Fibroblast of skin of back (primary cell): ENCODE data around the gene CCDC182. TPM values are rescaled to one million over a fixed set of nuclear protein-coding genes. Genes with fewer than 3 reads are reported as not detected.

Source experiments
- DNase-seq: peaks from one replicate; pipeline ENCODE4 v3.0.0-alpha.2; 2013
- polyA plus RNA-seq, 2 experiments: library from polyadenylated mRNA; unstranded; fragments of 120-200 nt; gene quantifications; one replicate each; pipeline ENCODE4 v1.2.1, GENCODE V29; 2013; ENCODE audit not compliant: insufficient read length in 2 of 2

Gene CCDC182
- not detected for polyA plus RNA-seq (2013, experiment 1 of 2; ENCODE audit: insufficient read length)
- polyA plus RNA-seq (2013, experiment 2 of 2; ENCODE audit: insufficient read length): not detected

GRCh38 chr17:57745242-57745641, at the start of gene CCDC182:
CCDC182 (minus strand) TSS chr17:57745299; CDS start chr17:57745272, 27 bp downstream.
- no peak for DNase-seq

DNA sequence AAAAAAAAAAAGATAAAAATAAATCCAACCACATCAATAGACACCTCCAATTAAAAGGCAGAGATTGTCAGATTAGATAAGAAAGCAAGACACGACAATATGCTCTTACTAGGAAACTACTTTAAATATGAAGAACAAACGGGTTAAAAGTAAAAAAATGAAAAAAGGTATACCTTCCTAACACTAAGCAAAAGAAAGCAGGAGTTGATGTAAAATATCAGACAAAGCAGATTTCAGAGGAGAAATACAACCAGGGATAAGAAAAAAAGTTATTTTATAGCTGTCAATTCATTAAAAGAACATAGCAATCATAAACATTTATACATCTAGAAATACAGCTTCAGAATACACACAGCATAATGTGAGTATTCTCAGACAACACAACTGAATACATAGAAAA, 49.7 kb upstream of the CCDC182 start:
- no peak for DNase-seq

DNA sequence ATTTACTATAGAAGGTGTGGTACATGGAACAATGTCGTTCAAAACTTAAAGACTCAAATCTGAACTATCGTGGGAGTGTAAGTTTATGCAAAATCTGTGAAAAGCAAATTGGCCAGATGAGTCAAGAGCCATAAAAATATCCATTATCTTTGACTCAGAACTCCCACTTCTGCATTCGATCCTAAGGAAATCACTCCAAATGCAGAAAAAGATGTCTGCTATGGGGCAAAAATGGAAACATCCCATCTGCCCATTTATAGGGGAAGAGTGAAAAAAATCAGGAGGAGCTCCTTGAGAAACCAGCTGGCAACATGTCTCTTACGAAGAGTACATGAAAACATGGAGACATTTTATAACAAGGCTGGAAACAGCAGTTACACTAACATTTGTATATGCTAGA, 43.6 kb upstream of the CCDC182 start:
- DNase-seq: no peak

DNA sequence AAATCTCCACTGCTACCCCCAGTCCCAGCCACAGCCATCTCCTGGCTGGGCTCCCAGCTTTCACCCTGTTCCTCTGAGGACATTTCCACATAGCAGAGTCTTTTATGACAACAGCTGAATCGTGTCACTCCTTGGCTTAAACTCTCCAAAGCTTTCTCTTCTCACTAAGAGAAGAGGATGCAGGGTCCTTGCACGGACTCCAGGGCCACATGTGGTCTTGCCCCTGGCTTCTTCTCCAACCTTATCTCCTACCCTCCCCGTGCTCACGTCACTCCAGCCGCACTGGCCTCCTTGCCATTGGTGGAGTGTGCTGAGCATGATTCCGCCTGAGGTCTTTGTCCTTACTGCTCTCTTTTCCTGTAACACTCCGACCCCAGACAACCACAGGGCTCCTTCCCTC, 39.9 kb upstream of the CCDC182 start:
- DNase-seq: no peak

- DNase-seq: no peak
Observed at GRCh38 chr17:57784226-57784895, 39.3 kb upstream of the CCDC182 start.

DNA sequence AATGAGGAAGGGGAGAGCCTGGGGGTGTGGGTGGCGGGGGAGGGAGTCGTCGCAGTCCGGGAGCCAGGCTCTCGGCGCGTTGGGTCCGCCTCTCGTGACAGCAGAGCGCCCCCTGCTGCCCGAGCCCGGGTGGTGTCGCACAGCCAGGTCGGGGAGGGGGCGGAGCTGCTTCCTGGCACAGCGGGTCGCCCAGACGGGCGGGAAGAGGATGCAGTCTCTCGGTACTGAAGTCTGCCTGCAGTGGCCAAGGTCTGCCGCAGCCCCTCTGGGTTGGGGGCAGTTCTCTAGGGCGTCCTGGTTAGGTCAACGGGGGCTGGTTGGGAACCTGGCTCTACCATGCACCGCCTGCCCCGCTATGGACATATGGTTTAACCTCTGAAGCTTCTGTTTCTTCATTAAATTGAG, 38.2 kb upstream of the CCDC182 start:
- DNase-seq: peak; percentile 39

DNA sequence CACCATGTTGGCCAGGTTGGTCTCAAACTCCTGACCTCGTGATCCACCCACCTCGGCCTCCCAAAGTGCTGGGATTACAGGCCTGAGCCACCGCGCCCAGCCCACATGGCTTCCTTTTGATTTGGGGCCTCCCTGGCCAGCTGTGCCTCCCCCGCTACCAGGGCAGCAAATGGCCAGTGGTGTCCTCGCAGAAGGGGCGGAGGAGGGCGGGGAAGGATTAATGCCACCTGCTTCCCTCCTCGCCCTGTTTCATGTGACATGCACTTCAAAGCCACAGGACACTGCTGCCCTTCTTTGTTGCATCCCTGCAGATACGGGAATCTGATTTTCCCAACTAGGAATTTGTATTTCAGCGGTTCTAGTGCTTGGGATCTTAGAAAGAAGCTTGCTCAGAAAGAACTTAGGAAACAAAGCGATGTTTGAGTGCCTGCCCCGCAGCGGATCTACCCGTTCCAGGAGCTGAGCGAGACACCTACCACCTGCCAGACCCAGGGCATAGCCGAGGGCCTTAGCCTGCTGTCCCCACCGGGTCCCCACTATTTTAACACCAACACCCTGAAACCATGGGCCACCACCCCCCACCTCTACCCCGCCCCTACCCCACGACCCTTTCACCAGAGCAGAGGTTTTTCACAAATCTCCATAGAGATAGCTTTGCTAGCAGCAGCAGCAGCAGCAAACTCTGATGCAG, 37.7 kb upstream of the CCDC182 start:
- DNase-seq: no peak

- no peak for DNase-seq
Observed at GRCh38 chr17:57782062-57782490, 37.0 kb upstream of the CCDC182 start.

DNA sequence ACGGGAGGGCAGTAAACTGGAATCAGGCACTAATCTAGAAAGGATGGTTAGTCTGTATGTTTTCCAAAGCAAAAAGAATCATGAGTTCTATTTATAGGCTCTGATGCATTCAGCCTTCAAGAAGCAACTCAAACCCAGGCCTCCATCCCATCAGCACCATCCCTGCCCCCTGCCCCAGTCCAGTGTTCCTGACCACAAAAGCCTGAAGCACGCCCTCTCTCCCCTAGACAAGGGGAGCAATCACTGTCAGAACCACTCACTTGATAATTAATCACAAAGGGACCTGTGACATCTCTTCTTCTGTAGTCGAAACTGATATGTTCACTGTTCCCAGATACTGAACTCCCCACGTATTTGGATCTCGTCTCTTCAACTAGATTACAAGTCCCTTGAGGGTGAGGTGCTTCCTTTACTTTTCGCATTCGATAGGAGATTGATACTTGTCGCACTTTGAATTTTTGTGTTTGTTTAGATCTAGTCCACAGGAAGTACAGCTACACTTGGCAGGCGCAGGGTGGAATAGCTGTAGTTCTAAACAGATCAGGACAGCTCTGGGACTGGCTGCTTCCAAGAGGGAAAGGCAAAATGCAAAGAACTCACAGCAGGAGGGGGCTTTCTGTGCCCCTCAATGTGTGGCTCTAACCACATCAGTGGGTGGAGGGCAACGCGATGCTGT, 36.4 kb upstream of the CCDC182 start:
- DNase-seq: no peak

DNA sequence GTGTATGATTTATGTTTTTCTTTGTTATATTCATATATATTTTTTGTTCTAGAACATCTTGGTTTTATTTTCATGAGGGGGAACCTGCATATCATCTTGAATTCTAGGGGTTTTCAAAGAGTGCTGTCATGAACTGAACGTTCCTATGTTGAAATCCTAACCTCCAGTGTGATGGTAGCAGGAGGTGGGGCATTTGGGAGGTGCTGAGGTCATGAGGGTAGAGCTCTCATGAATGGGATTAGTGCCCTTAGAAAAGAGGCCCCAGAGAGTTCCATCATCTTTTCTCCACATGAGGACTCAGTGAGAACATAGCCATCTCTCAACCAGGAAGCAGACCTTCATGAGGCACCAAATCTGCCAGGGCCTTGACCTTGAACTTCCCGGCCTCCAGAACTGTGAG, 34.6 kb upstream of the CCDC182 start:
- DNase-seq: no peak

DNA sequence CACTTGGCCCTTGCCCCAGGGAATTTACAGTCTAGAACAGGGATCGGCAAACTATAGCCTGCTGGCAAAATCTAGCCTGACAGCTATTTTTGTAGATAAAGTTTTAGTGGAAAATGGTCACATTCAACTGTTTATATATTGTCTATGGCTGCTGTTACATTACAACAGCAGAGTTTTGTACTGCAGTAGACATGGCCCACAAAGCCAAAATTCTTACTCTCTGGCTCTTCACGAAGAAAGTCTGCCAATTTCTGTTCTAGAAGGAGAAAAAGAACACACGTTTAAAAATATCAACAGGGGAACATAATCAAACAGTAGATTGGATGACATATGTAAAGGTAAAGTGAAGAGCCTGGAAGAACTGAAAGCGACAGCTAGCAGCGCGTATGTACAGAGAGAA, 33.2 kb upstream of the CCDC182 start:
- DNase-seq: no peak

GRCh38 chr17:57776366-57776765, 31.3 kb upstream of the CCDC182 start:
- no peak for DNase-seq

- DNase-seq: no peak
Observed at GRCh38 chr17:57774872-57775271, 29.8 kb upstream of the CCDC182 start.

DNA sequence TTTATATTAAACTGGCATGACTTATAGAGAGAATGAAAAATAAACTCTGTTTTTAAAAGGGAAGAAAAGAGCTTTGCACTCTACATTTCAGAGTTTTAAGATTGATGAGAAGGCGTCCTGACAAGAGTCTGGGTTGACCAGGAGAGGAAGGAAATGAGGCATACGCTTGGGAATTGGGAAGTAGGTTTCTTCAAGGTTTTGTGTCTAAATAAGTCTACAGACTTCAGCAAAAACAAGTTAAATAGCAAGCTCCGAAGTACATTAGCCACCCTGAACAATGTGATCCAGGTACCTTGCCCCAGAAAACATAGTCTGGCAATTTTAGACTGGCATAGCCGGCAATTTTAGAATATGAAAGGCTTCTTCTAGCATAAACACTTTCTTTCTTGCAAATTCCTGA, 28.5 kb upstream of the CCDC182 start:
- DNase-seq: no peak

DNA sequence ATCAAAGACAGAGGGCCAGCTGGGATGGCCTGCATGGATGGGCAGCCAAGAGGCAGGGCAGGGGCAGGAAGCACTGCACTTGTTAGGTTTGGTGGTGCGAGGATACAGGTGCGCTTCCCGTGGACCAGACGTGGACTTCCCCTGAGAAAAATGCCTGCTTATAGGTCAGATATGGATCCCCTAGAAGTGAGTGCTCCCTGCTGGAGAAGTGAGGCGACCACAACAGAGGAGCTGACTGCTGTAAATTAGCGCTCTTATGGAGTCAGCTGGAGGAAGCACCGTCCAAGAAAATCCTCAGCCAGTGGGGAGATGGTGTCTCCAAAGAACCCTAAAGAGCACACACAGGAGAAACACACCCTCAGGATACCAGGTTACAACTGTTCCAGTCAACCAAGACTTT, 27.7 kb upstream of the CCDC182 start:
- no peak for DNase-seq

- DNase-seq: no peak
Observed at GRCh38 chr17:57767561-57767960, 22.5 kb upstream of the CCDC182 start.

DNA sequence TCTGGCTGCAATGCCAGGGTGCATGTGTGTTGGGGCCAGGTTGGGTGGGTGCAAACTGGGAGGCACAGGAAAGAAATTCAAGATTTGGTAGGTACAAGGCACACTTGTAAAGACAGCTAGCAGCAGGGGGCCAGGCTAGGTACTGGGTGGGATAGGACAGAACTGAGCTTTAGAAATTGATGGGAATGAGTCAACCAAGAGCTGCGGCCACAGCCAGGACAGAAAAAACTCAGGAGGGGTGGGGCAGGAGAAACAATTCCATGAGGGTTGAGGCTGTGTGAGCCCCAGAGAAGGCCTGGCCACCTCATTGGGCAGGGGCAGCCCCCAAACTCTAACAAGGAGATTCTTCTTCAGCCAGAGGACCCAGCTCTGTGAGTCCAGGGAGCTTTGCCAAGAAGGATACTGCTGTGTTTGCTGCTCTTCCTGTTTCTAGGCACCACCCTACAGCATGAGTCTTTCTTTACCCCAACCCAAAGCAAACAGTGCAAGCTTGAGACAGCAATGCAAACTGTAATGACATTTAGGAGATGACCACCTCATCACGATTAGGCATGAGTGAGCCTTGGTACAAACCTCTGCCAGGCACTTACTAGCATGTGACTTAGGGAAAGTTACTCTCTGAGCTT, 21.3 kb upstream of the CCDC182 start:
- DNase-seq: no peak

DNA sequence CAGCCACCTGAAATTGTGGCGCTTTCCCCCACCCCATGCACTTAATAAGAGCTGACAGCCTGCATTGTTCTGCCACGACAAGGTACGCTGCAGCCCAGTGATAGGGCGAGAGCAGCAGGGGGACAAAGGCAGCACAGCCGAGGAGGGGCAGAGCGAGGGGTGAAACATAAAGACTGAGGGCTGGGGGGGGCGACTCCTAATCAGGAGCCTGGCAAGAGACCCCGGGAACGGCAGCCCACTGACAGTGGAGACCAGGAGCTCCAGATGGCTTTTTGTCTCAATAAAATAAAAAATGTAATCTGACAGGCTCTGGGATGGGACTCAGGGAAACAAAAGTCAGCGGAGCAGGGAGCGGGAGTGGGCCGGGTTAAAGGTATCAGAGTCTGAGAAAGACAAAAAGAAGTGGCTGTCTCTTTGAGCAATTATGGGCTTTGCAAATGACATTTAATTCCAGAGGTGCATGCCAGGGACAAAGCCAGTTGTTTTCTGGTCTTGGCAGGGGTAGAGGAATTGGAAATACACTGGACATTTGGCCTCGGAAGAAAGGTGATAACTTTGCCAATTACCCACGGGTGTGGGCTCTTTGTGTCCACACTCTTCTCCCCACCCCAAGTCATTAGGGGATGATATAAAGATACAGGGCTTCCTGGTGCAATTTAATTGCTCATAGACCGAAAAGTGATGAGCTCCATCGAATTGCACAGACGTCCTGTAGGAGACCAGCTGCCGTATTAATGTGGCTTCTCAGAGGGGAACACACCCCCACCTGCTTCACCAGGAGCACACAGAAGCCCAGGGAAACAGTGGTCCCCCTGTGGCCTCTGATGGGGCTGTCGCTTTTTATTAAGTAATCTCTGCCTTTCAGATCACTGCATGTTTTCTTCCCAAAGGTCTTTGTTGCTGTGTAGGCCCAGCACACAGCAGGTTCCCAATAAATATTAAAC, 17.6 kb upstream of the CCDC182 start:
- DNase-seq: no peak

- DNase-seq: no peak
Observed at GRCh38 chr17:57761887-57762286, 16.8 kb upstream of the CCDC182 start.

DNA sequence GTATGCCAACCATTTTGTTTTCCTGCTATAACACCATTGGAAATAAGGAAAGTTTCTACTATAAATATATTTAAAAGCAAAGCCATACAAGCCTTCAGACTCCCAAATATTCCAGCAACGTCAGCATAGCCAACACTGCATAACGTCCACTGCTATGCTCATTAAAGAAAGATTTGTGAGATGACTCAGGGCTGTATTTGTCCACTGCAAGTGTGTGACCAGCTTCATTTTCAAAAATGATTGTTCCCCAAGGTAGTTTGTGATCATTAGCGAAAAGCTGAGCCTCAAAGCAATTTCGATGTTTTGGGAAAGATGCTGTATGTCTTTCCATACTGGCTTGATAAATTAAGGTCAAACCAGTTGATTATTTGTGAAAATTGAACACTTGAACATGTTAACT, 14.9 kb upstream of the CCDC182 start:
- DNase-seq: no peak

- no peak for DNase-seq
Observed at GRCh38 chr17:57758654-57759053, 13.6 kb upstream of the CCDC182 start.

DNA sequence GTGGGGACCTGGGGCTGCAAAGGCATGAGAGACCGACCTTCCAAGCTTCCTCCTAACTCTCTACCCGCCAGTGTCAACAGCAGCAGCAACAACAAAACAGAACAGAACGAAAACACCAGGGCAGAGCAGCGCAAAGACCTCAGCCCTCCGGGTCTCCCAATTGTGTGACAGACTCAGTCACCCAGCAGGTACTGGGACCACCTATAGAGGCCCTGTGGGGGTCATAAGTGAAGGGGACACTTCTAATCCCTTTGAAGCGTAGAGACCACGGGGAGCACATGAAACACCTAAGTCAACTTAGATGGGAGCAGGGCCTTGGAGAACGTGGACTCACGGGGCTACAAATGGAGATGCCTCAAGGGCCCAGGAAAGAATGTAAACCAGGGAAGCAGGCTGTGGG, 12.6 kb upstream of the CCDC182 start:
- no peak for DNase-seq
